ENCODE measurements around the gene PKMYT1. TPM values are rescaled to one million over a fixed set of nuclear protein-coding genes. Genes with fewer than 3 reads are reported as not detected.

The PKMYT1 gene
- total and polyA plus RNA-seq, 7 experiments from 2014 or later: 0.93 to 89.1 TPM; not detected in 5

DNA sequence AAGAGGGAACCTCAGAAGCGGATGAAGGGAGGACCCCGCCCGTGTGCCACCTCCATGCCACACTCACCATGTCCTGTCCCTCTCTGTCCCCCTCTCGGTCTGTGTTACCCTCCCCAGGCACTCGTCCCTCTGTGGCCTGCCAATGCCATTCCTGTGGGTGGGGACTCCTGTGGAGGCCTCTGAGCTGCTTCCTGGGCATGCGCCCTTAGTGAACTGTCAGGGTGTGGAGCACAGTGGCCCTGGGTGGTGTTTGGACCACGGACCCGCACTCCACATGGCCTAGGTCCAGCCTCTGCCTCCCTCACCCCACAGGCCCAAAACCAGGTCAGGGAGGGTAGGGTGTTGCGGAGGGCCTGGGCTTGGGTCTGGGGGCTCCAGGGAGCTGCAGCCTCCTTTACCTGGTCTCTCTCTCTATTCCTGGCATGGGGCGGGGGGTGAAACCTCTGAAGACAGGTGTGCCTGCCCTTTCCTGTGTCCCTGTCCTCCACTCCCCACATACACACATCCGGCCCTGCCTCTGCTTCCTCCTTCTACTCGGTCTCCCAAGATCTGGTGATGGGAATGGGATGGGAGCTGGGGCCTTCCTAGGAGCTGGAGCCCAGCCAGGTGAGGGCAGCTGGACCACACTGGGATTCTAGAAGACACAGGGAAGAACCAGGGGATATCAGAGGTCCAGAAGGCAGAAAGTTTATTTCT lies 11.5 kb upstream of the PKMYT1 start:
- Histone ChIP-seq H3K9me3 (ENCODE audit: control insufficient read depth in 2 of 3, low read length in 3 of 3) (no peaks in the 10 kb centered on the region), H3K4me1 (ENCODE audit: control insufficient read depth in 2 of 2, insufficient read depth in 2 of 2, low read length in 2 of 2) (no peaks in the 10 kb centered on the region), H3K36me3 (ENCODE audit: control insufficient read depth in 2 of 3, insufficient read depth in 3 of 3, low read length in 3 of 3) (no peaks in the 10 kb centered on the region), H3K4me3 (ENCODE audit: low read length) (no peak overlapping the region), H3K27ac (ENCODE audit: low read depth, low read length) (no peak overlapping the region), H3K27me3 (ENCODE audit: control insufficient read depth in 2 of 2, insufficient read depth in 2 of 2, low read length in 2 of 2) (no peaks in the 10 kb centered on the region)
- ChIA-PET CTCF (interaction anchor here (0.6 to 0.9 kb wide), 2 partner anchors 9 to 12 kb away, joined by 3 read pairs; no protein-coding TSS in a partner anchor), POLR2A (no interaction called here)
- H3K36me3 Mint-ChIP-seq: no peaks in the 10 kb centered on the region
- intact Hi-C loops (cut with micrococcal nuclease): no loop called here
- no peak overlapping the region for H3K4me3 Mint-ChIP-seq
- no peak for ATAC-seq
- no peak overlapping the region for H3K27ac Mint-ChIP-seq
- no peaks in the 10 kb centered on the region for H3K4me1 Mint-ChIP-seq
- peaks cover 0 to 6% (median 0%) of the 10 kb centered on the region in 5 donors for H3K27me3 Mint-ChIP-seq
- H3K9me3 Mint-ChIP-seq: peaks cover 0 to 2% (median 0%) of the 10 kb centered on the region in 11 donors
- no peak for DNase-seq

DNA sequence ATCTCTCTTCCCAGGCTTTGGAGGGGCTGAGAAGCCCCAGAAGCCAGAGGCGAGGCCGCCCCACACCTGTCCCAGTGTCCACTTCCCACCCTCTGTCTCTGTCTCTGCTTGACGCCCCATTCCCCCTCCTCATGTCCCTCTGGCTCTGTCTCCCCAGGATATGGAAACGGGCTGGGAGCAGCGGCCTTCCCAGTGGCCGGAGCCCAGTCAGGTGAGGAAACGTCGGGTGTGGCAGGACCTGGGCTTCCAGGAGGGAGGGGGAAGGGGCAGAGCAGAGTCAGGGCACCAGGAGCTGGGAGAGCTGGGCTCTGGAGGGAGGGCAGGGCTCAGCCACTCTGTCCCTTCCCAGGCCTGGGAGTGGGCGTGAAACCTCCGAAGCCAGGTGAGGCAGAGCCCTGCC lies 10.6 kb upstream of the PKMYT1 start:
- intact Hi-C loops (cut with micrococcal nuclease): no loop called here
- CTCF ChIA-PET: interaction anchor here (0.9 kb wide), 1 partner anchor 8 kb away, joined by 3 read pairs; no protein-coding TSS in a partner anchor
- no peak overlapping the region for H3K4me3 Mint-ChIP-seq

DNA sequence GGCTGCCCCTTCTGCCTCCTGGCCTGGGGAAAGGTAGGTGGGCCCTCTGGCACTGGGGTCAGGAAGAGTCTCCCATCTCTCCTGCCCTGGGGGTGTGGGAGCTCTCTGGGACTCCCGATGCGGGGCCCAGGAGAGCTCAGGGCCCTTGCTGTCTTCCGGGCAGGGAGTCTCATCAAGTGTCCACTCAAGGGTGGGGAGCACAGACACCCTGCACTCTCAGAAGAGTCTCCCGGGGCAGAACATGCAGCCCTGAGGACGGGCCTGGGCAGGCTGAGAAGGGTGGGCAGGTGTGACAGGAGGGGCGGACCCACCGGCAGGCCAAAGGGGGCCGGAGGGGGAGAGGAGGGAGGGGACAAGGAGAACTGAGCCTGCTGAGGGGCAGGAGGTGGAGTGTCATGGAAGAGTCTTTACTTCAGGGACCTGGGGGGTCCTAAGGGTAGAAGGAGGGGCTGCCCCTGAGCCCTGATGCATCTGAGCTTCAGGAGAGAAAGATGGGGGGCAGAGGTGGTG lies 8.4 kb upstream of the PKMYT1 start:
- Histone ChIP-seq H3K27me3 (ENCODE audit: control insufficient read depth in 2 of 2, insufficient read depth in 2 of 2, low read length in 2 of 2) (no peaks in the 10 kb centered on the region), H3K4me1 (ENCODE audit: control insufficient read depth in 2 of 2, insufficient read depth in 2 of 2, low read length in 2 of 2) (no peaks in the 10 kb centered on the region), H3K36me3 (ENCODE audit: control insufficient read depth in 2 of 3, insufficient read depth in 3 of 3, low read length in 3 of 3) (no peaks in the 10 kb centered on the region), H3K27ac (ENCODE audit: low read depth, low read length) (no peak overlapping the region), H3K9me3 (ENCODE audit: control insufficient read depth in 2 of 3, low read length in 3 of 3) (no peaks in the 10 kb centered on the region), H3K4me3 (ENCODE audit: low read length) (no peak overlapping the region)
- Mint-ChIP-seq H3K4me3 (no peak overlapping the region), H3K27ac (no peak overlapping the region), H3K27me3 (peaks cover 0 to 9% (median 0%) of the 10 kb centered on the region in 5 donors), H3K9me3 (peaks cover 0 to 2% (median 0%) of the 10 kb centered on the region in 11 donors), H3K4me1 (peaks cover 0 to 6% (median 0%) of the 10 kb centered on the region in 7 donors), H3K36me3 (no peaks in the 10 kb centered on the region)
- CTCF ChIA-PET: no interaction called here
- POLR2A ChIA-PET: interaction anchor here (0.7 to 1.5 kb wide), 2 partner anchors 8 to 10 kb away, joined by 3 to 4 read pairs; no protein-coding TSS in a partner anchor
- DNase-seq: no peak
- no peak for ATAC-seq
- intact Hi-C loops (cut with micrococcal nuclease): no loop called here

More for the DNA sequence above, 10.6 kb upstream of the PKMYT1 start:
- Mint-ChIP-seq H3K9me3 (peaks cover 0 to 2% (median 0%) of the 10 kb centered on the region in 11 donors), H3K27me3 (peaks cover 0 to 6% (median 0%) of the 10 kb centered on the region in 5 donors), H3K36me3 (no peaks in the 10 kb centered on the region), H3K27ac (no peak overlapping the region), H3K4me1 (no peaks in the 10 kb centered on the region)
- ATAC-seq (no peak), DNase-seq (no peak)
- Histone ChIP-seq H3K4me3 (ENCODE audit: low read length) (no peak overlapping the region), H3K4me1 (ENCODE audit: control insufficient read depth in 2 of 2, insufficient read depth in 2 of 2, low read length in 2 of 2) (no peaks in the 10 kb centered on the region), H3K27ac (ENCODE audit: low read depth, low read length) (no peak overlapping the region), H3K27me3 (ENCODE audit: control insufficient read depth in 2 of 2, insufficient read depth in 2 of 2, low read length in 2 of 2) (no peaks in the 10 kb centered on the region), H3K9me3 (ENCODE audit: control insufficient read depth in 2 of 3, low read length in 3 of 3) (no peaks in the 10 kb centered on the region), H3K36me3 (ENCODE audit: control insufficient read depth in 2 of 3, insufficient read depth in 3 of 3, low read length in 3 of 3) (no peaks in the 10 kb centered on the region)
- POLR2A ChIA-PET: no interaction called here

DNA sequence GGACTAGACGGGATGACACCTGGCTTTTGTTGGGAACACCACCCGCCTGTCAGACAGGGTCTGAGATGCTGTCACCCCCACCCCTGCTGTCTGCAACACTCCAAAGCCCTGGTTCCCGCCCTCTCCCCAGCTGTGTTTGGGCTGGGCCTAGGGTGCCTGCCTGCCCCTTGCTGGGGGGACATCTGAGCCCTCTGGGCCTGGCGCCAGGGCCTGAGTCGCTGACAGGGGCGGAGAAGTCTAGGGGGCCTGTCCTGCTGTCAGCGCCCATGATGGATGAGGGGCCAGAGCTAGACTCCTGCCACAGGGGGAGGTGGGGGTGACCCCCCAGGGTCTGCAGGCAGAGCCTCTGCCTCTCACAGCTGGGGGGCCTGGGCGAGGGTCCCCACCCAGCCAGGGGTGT lies 7.6 kb upstream of the PKMYT1 start:
- no peaks in the 10 kb centered on the region for H3K4me1 ChIP-seq (ENCODE audit: control insufficient read depth in 2 of 2, insufficient read depth in 2 of 2, low read length in 2 of 2)
- ATAC-seq: no peak
- no peak for DNase-seq
- intact Hi-C loops (cut with micrococcal nuclease): no loop called here
- no peaks in the 10 kb centered on the region for H3K9me3 ChIP-seq (ENCODE audit: control insufficient read depth in 2 of 3, low read length in 3 of 3)
- H3K9me3 Mint-ChIP-seq: peaks cover 0 to 2% (median 0%) of the 10 kb centered on the region in 11 donors
- ChIA-PET CTCF (no interaction called here), POLR2A (no interaction called here)
- H3K4me3 Mint-ChIP-seq: no peak overlapping the region
- H3K27me3 Mint-ChIP-seq: peaks cover 0 to 9% (median 0%) of the 10 kb centered on the region in 5 donors
- H3K4me1 Mint-ChIP-seq: peaks cover 0 to 11% (median 0%) of the 10 kb centered on the region in 7 donors
- H3K36me3 Mint-ChIP-seq: no peaks in the 10 kb centered on the region
- H3K4me3 ChIP-seq (ENCODE audit: low read length): no peak overlapping the region
- H3K27ac Mint-ChIP-seq: no peak overlapping the region
- no peak overlapping the region for H3K27ac ChIP-seq (ENCODE audit: low read depth, low read length)
- H3K27me3 ChIP-seq (ENCODE audit: control insufficient read depth in 2 of 2, insufficient read depth in 2 of 2, low read length in 2 of 2): no peaks in the 10 kb centered on the region
- H3K36me3 ChIP-seq (ENCODE audit: control insufficient read depth in 2 of 3, insufficient read depth in 3 of 3, low read length in 3 of 3): no peaks in the 10 kb centered on the region

DNA sequence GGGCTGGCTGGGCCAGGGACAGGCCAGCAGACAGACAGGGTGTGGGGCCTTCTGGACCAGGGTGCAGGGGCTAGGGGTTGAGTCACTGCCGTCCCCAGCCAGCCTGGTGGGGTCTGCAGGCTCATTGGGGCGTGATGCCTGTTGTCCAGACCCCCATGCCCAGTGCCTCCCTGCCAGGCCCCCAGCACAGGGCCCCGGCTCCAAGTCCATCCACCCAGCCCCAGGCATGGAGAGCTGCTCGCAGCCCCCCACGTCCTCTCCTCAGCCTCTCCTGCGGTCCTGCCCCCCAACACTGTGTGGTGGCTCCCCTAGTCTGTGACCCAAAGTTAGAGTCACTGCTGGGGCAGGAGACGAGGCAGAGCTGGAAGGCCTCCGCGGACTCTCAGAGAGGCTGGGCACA lies 7.0 kb upstream of the PKMYT1 start:
- H3K4me3 ChIP-seq (ENCODE audit: low read length): no peak overlapping the region
- H3K4me1 ChIP-seq (ENCODE audit: control insufficient read depth in 2 of 2, insufficient read depth in 2 of 2, low read length in 2 of 2): no peaks in the 10 kb centered on the region
- CTCF ChIA-PET: interaction anchor here (0.5 kb wide), 1 partner anchor 142 kb away, joined by 3 read pairs; no protein-coding TSS in a partner anchor
- H3K4me3 Mint-ChIP-seq: no peak overlapping the region
- H3K36me3 ChIP-seq (ENCODE audit: control insufficient read depth in 2 of 3, insufficient read depth in 3 of 3, low read length in 3 of 3): no peaks in the 10 kb centered on the region
- H3K27me3 Mint-ChIP-seq: peaks cover 0 to 9% (median 0%) of the 10 kb centered on the region in 5 donors
- H3K9me3 ChIP-seq (ENCODE audit: control insufficient read depth in 2 of 3, low read length in 3 of 3): no peaks in the 10 kb centered on the region
- no peak overlapping the region for H3K27ac ChIP-seq (ENCODE audit: low read depth, low read length)
- ATAC-seq (no peak), DNase-seq (no peak)
- POLR2A ChIA-PET: no interaction called here
- intact Hi-C loops (cut with micrococcal nuclease): no loop called here
- H3K27me3 ChIP-seq (ENCODE audit: control insufficient read depth in 2 of 2, insufficient read depth in 2 of 2, low read length in 2 of 2): no peaks in the 10 kb centered on the region
- H3K36me3 Mint-ChIP-seq: no peaks in the 10 kb centered on the region
- peaks cover 2 to 11% (median 3%) of the 10 kb centered on the region in 7 donors for H3K4me1 Mint-ChIP-seq
- no peak overlapping the region for H3K27ac Mint-ChIP-seq
- H3K9me3 Mint-ChIP-seq: peaks cover 0 to 3% (median 0%) of the 10 kb centered on the region in 11 donors

DNA sequence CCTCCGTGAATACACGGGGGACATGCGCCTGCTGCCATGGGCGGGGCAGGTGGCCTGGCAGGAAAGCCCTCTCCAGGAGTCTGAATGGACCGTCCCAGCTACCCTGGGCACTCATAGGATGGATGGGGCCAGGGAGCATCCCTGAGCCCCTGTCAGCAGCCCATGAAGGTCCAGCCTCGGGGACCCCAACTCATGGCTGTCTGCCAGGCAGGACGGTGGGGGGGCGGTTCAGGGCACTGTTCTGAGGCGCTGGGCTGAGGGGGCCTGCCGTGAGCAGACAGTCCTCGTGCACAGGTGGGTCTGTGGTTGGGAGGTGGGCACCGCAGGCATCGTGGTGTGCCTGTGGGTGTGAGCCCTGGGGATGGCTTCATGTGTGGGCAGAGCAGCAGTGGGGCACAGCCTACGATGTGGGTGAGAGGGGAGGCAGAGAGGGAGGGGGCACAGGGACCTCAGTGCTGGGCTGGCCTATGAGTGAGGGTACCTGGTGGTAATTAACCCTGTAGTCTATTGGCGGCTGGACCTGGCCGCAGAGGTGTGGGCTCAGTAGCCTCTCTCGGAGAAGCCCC lies 6.5 kb upstream of the PKMYT1 start:
- Mint-ChIP-seq H3K4me1 (peaks cover 7 to 12% (median 7%) of the 10 kb centered on the region in 7 donors), H3K27ac (peak overlapping the region in 1 of 9 donors; percentile 76), H3K4me3 (no peak overlapping the region), H3K36me3 (peaks cover 0 to under 1% (median 0%) of the 10 kb centered on the region in 5 donors), H3K27me3 (peaks cover 0 to 9% (median 0%) of the 10 kb centered on the region in 5 donors), H3K9me3 (peaks cover 0 to 3% (median 0%) of the 10 kb centered on the region in 11 donors)
- no peak for ATAC-seq
- H3K4me1 ChIP-seq (ENCODE audit: control insufficient read depth in 2 of 2, insufficient read depth in 2 of 2, low read length in 2 of 2): no peaks in the 10 kb centered on the region
- POLR2A ChIA-PET: interaction anchor here (0.5 kb wide), 1 partner anchor 642 kb away, joined by 5 read pairs; no protein-coding TSS in a partner anchor
- H3K36me3 ChIP-seq (ENCODE audit: control insufficient read depth in 2 of 3, insufficient read depth in 3 of 3, low read length in 3 of 3): no peaks in the 10 kb centered on the region
- no peaks in the 10 kb centered on the region for H3K9me3 ChIP-seq (ENCODE audit: control insufficient read depth in 2 of 3, low read length in 3 of 3)
- intact Hi-C loops (cut with micrococcal nuclease): no loop called here
- no peak overlapping the region for H3K4me3 ChIP-seq (ENCODE audit: low read length)
- no peaks in the 10 kb centered on the region for H3K27me3 ChIP-seq (ENCODE audit: control insufficient read depth in 2 of 2, insufficient read depth in 2 of 2, low read length in 2 of 2)
- no peak overlapping the region for H3K27ac ChIP-seq (ENCODE audit: low read depth, low read length)
- no peak for DNase-seq
- CTCF ChIA-PET: interaction anchor here (0.5 kb wide), 1 partner anchor 142 kb away, joined by 3 read pairs; no protein-coding TSS in a partner anchor
